ENCODE data around the gene NEUROD2. TPM values are rescaled to one million over a fixed set of nuclear protein-coding genes. Genes with fewer than 3 reads are reported as not detected.

NEUROD2 gene
- total and polyA plus RNA-seq, 2 experiments from 2014 or later, result not detected

GRCh38 chr17:39572121-39572520 lies 35.6 kb downstream of the NEUROD2 start (continued):
- no peak for TF ChIP-seq EZH2 (IDR thresholded peaks at IDR 0.05; ENCODE audit: low read depth, unreplicated experiment)
- no peak for TF ChIP-seq NANOG (IDR thresholded peaks at IDR 0.05; ENCODE audit: borderline replicate concordance)
- no peak for TF ChIP-seq JUNB (IDR thresholded peaks at IDR 0.05; ENCODE audit: unreplicated experiment)
- no peak for TF ChIP-seq REST (IDR thresholded peaks at IDR 0.05; ENCODE audit: unreplicated experiment)

- DNase-seq (ENCODE audit: low spot score) (no peak), ATAC-seq (no peak)
- Mint-ChIP-seq H3K27me3 (ENCODE audit: insufficient read depth, low read depth, poor library complexity) (peaks cover 22% of the 10 kb centered on the region), H3K4me3 (no peak overlapping the region), H3K9me3 (no peaks in the 10 kb centered on the region), H3K4me1 (peaks cover 8% of the 10 kb centered on the region), H3K36me3 (ENCODE audit: low read depth) (peaks cover 9% of the 10 kb centered on the region; the same call in 2 of the 3 replicates), H3K27ac (no peak overlapping the region)
- no peak overlapping the region for H3K27ac ChIP-seq (ENCODE audit: low read depth)
- no peak overlapping the region for H3K4me3 ChIP-seq
- peaks cover 5% of the 10 kb centered on the region; the same call in 1 of the 2 replicates for H3K4me1 ChIP-seq (ENCODE audit: insufficient read depth)
- H3K79me2 ChIP-seq (replicated peaks; ENCODE audit: insufficient read depth), result no peaks in the 10 kb centered on the region
- peaks cover 4% of the 10 kb centered on the region for H3F3A ChIP-seq (replicated peaks; ENCODE audit: low read depth)
- H3K27me3 ChIP-seq (ENCODE audit: insufficient read depth), result peaks cover 9% of the 10 kb centered on the region
- no peaks in the 10 kb centered on the region for H3K9me2 ChIP-seq (ENCODE audit: insufficient read depth)
- no peaks in the 10 kb centered on the region for H3K36me3 ChIP-seq (ENCODE audit: insufficient read depth)
- H2AFZ ChIP-seq, result no peak overlapping the region
- no peak overlapping the region for H3K4me2 ChIP-seq
- no peaks in the 10 kb centered on the region for H4K20me1 ChIP-seq (replicated peaks; ENCODE audit: insufficient read depth)
- TF ChIP-seq POLR2AphosphoS5 (IDR thresholded peaks at IDR 0.05; ENCODE audit: low read depth), result no peak
- no peak for TF ChIP-seq REST (IDR thresholded peaks at IDR 0.05; ENCODE audit: unreplicated experiment)
- TF ChIP-seq NANOG (IDR thresholded peaks at IDR 0.05; ENCODE audit: borderline replicate concordance), result no peak
- no peak for TF ChIP-seq ZNF462 (CRISPR knock-in tag; IDR thresholded peaks at IDR 0.05)
- TF ChIP-seq, protein P1, sequence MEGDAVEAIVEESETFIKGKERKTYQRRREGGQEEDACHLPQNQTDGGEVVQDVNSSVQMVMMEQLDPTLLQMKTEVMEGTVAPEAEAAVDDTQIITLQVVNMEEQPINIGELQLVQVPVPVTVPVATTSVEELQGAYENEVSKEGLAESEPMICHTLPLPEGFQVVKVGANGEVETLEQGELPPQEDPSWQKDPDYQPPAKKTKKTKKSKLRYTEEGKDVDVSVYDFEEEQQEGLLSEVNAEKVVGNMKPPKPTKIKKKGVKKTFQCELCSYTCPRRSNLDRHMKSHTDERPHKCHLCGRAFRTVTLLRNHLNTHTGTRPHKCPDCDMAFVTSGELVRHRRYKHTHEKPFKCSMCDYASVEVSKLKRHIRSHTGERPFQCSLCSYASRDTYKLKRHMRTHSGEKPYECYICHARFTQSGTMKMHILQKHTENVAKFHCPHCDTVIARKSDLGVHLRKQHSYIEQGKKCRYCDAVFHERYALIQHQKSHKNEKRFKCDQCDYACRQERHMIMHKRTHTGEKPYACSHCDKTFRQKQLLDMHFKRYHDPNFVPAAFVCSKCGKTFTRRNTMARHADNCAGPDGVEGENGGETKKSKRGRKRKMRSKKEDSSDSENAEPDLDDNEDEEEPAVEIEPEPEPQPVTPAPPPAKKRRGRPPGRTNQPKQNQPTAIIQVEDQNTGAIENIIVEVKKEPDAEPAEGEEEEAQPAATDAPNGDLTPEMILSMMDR (conservative IDR thresholded peaks at IDR 0.05; ENCODE audit: low read depth in 2 of 2), result no peak
Measured at GRCh38 chr17:39569126-39569525, 38.6 kb downstream of the NEUROD2 start.
